Muscle of leg (tissue), 16 donors: Measurements from ENCODE around the gene QSOX1. TPM values are rescaled to one million over a fixed set of nuclear protein-coding genes. Genes with fewer than 3 reads are reported as not detected.

ENCODE experiments used
- DNase-seq: peaks from one replicate; pipeline ENCODE4 v3.0.0; 2013
- H3K27ac ChIP-seq: one replicate; pipeline ENCODE4 v1.5.1; 2013; ENCODE audit warnings: mild to moderate bottlenecking, low read length, control low read depth
- H3K27me3 ChIP-seq: one replicate; pipeline ENCODE4 v1.6.1; 2013; ENCODE audit warnings: low read length; ENCODE audit not compliant: control insufficient read depth, insufficient read depth
- H3K36me3 ChIP-seq: one replicate; pipeline ENCODE4 v1.6.1; 2013; ENCODE audit warnings: low read length; ENCODE audit not compliant: control insufficient read depth, insufficient read depth
- H3K4me1 ChIP-seq: one replicate; pipeline ENCODE4 v1.6.1; 2013; ENCODE audit warnings: low read length; ENCODE audit not compliant: control insufficient read depth, insufficient read depth
- H3K4me3 ChIP-seq: one replicate; pipeline ENCODE4 v1.5.1; 2013; ENCODE audit warnings: low read length, control low read depth
- H3K9me3 ChIP-seq: replicated peaks from 2 replicates; pipeline ENCODE4 v1.6.1; 2013; ENCODE audit warnings: low read depth, low read length; ENCODE audit not compliant: control insufficient read depth
- WGBS: methylation state at CpG from one replicate; pipeline ENCODE4 v1.1.5; 2013; ENCODE audit warnings: missing lambda C conversion rate; ENCODE audit not compliant: insufficient coverage; 5-methylcytosine and 5-hydroxymethylcytosine counted together
- long read RNA-seq, 11 donors: transcript quantifications; one replicate each; lab custom pipeline, GENCODE V29; 2026
- polyA plus RNA-seq, 8 donors: library from polyadenylated mRNA; unstranded; fragments of 120-200 nt; gene quantifications; one replicate each; pipeline versions ENCODE4 v1.2.1 to v1.2.3, GENCODE V29; 2013; ENCODE audit warnings: inconsistent platforms in 1 of 8, low replicate concordance in 1 of 8; ENCODE audit not compliant: insufficient read length in 8 of 8, insufficient read depth in 1 of 8
- total RNA-seq: library from RNA; stranded (reverse); fragments of 120-200 nt; gene quantifications from one replicate; pipeline ENCODE4 v1.2.4, GENCODE V29; 2013

Gene QSOX1, protein sequence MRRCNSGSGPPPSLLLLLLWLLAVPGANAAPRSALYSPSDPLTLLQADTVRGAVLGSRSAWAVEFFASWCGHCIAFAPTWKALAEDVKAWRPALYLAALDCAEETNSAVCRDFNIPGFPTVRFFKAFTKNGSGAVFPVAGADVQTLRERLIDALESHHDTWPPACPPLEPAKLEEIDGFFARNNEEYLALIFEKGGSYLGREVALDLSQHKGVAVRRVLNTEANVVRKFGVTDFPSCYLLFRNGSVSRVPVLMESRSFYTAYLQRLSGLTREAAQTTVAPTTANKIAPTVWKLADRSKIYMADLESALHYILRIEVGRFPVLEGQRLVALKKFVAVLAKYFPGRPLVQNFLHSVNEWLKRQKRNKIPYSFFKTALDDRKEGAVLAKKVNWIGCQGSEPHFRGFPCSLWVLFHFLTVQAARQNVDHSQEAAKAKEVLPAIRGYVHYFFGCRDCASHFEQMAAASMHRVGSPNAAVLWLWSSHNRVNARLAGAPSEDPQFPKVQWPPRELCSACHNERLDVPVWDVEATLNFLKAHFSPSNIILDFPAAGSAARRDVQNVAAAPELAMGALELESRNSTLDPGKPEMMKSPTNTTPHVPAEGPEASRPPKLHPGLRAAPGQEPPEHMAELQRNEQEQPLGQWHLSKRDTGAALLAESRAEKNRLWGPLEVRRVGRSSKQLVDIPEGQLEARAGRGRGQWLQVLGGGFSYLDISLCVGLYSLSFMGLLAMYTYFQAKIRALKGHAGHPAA
- total RNA-seq (16.0 TPM), polyA plus RNA-seq (10 to 100 TPM; 21.2 to 43.5 (median 34.8) TPM)
- long read RNA-seq, donor 1, full-length matches to known transcripts: 4 of 13 reads
- long read RNA-seq, donor 1, partial matches to known transcripts: 9 of 13 reads
- long read RNA-seq, donor 1, other reads (novel, unspliced or antisense): 0 of 13 reads
- long read RNA-seq, donor 2, partial matches to known transcripts: 0 of 1 reads
- long read RNA-seq, donor 2, other reads (novel, unspliced or antisense): 0 of 1 reads
- long read RNA-seq, donor 3, full-length matches to known transcripts: 5 of 5 reads
- long read RNA-seq, donor 3, partial matches to known transcripts: 0 of 5 reads
- long read RNA-seq, donor 3, other reads (novel, unspliced or antisense): 0 of 5 reads
- long read RNA-seq, donor 4, full-length matches to known transcripts: 5 of 5 reads
- long read RNA-seq, donor 4, partial matches to known transcripts: 0 of 5 reads
- long read RNA-seq, donor 4, other reads (novel, unspliced or antisense): 0 of 5 reads
- long read RNA-seq, donor 5, full-length matches to known transcripts: 17 of 17 reads
- long read RNA-seq, donor 5, partial matches to known transcripts: 0 of 17 reads
- long read RNA-seq, donor 5, other reads (novel, unspliced or antisense): 0 of 17 reads
- long read RNA-seq, donor 6, full-length matches to known transcripts: 6 of 6 reads
- long read RNA-seq, donor 6, partial matches to known transcripts: 0 of 6 reads
- long read RNA-seq, donor 6, other reads (novel, unspliced or antisense): 0 of 6 reads
- long read RNA-seq, donor 7, full-length matches to known transcripts: 6 of 6 reads
- long read RNA-seq, donor 7, partial matches to known transcripts: 0 of 6 reads
- long read RNA-seq, donor 7, other reads (novel, unspliced or antisense): 0 of 6 reads
- long read RNA-seq, donor 8, full-length matches to known transcripts: 3 of 16 reads
- long read RNA-seq, donor 8, partial matches to known transcripts: 13 of 16 reads
- long read RNA-seq, donor 8, other reads (novel, unspliced or antisense): 0 of 16 reads
- long read RNA-seq, donor 9, full-length matches to known transcripts: 5 of 5 reads
- long read RNA-seq, donor 9, partial matches to known transcripts: 0 of 5 reads
- long read RNA-seq, donor 9, other reads (novel, unspliced or antisense): 0 of 5 reads
- long read RNA-seq, donor 10, full-length matches to known transcripts: 2 of 2 reads
- long read RNA-seq, donor 10, partial matches to known transcripts: 0 of 2 reads
- long read RNA-seq, donor 10, other reads (novel, unspliced or antisense): 0 of 2 reads
- long read RNA-seq, donor 11, full-length matches to known transcripts: 6 of 6 reads
- long read RNA-seq, donor 11, partial matches to known transcripts: 0 of 6 reads
- long read RNA-seq, donor 11, other reads (novel, unspliced or antisense): 0 of 6 reads

DNA sequence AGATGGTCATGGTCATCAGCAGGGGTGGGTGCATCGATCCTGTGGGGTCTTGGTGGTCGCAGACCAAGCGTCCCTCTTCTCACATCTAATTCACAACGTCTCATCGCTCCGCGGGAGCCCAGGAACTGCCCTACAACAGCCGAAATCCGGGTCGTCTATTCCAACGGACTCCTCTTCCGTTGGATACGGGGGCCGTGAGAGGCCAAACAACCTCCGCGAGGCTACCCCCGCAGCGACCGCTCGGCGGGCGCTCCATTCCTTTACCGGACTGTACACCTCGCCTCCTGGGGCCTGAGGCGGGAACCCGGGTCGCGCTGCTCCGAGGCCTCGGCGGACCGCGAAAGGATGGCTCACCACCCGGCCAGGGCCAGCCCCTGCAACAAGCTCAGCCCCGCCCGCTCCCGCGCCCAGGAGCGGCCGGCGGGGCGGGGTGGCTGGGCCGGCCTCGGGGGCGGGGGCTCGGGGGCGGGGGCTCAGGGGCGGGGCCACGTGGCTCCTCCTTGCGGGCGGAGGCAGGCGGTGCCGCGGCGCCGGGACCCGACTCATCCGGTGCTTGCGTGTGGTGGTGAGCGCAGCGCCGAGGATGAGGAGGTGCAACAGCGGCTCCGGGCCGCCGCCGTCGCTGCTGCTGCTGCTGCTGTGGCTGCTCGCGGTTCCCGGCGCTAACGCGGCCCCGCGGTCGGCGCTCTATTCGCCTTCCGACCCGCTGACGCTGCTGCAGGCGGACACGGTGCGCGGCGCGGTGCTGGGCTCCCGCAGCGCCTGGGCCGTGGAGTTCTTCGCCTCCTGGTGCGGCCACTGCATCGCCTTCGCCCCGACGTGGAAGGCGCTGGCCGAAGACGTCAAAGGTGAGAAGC is at the start of gene QSOX1:
TSS of gene QSOX1 (plus strand) at position 545 of the 857 bp plus-strand sequence. CDS start at position 584, 39 bp downstream.
- Histone ChIP-seq H3K36me3 (no peaks in the 10 kb centered on the region), H3K4me3 (peak within 1 kb of the TSS; percentile 86), H3K4me1 (peaks cover 11% of the 10 kb centered on the region), H3K9me3 (no peaks in the 10 kb centered on the region), H3K27ac (peak within 1 kb of the TSS; percentile 88), H3K27me3 (no peaks in the 10 kb centered on the region)
- DNase-seq: peak; percentile 97
- under 1% methylated on average over 82 of the region's 100 CpGs for WGBS

DNA sequence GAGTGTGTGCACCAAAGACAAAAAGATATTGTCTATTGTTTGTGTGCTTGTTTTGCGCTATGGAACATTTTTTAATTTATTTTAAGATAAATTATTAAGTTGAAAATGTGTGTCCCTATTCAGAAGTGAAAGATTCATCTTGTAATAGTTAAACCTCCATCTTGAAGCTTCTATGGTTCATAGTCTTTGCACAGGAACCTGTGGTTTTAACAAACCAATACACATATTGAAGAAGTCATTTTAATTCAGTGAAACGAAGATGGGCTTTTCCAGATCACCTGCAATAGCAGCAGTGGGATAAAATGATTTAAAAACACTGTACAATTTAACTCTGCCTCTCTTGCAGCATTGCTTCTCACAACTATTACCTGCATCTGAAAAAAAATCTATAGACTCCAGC is 42.6 kb upstream of the QSOX1 start:
- peaks cover 27% of the 10 kb centered on the region for H3K36me3 ChIP-seq
- no peaks in the 10 kb centered on the region for H3K4me1 ChIP-seq
- no peak overlapping the region for H3K4me3 ChIP-seq
- H3K27ac ChIP-seq: no peak overlapping the region
- H3K9me3 ChIP-seq: no peaks in the 10 kb centered on the region
- H3K27me3 ChIP-seq: no peaks in the 10 kb centered on the region
- WGBS: no CpG with 5 or more reads among the region's 2 CpGs
- DNase-seq: no peak

DNA sequence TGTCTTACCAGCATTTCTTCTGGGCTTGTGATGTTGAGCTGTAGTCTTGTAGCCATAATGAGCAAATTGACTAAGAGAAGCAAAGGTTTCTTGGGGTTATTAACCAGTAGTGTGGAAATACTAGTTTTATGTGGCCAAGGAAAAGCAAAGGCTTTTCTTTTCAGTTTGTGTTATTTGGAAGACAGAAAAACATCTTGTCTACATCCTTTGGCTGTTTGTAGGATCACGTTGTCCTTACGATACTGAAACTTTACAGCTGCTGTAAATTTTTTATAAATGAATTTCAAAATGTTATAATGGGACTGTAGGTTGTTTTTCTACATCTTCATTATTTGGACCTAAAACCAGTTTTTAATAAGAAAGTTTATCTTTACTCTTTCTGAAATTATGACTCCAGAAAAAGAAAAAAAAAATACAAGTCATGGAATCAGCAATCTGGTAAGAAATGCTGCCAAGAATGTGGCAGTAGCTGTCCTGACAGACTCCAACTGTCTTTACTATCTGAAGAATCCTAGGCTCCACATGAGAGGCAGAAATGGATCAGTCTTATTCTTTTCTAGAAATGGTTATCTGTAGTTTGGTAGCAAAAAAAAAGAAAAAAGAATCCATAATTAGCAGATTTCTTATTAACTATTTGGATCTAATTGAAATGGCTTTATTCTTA is 41.6 kb upstream of the QSOX1 start:
- H3K9me3 ChIP-seq: no peaks in the 10 kb centered on the region
- H3K4me1 ChIP-seq: no peaks in the 10 kb centered on the region
- no peaks in the 10 kb centered on the region for H3K27me3 ChIP-seq
- DNase-seq: no peak
- no peak overlapping the region for H3K4me3 ChIP-seq
- H3K27ac ChIP-seq: no peak overlapping the region
- H3K36me3 ChIP-seq: peaks cover 20% of the 10 kb centered on the region
- WGBS: no CpG with 5 or more reads among the region's 2 CpGs

DNA sequence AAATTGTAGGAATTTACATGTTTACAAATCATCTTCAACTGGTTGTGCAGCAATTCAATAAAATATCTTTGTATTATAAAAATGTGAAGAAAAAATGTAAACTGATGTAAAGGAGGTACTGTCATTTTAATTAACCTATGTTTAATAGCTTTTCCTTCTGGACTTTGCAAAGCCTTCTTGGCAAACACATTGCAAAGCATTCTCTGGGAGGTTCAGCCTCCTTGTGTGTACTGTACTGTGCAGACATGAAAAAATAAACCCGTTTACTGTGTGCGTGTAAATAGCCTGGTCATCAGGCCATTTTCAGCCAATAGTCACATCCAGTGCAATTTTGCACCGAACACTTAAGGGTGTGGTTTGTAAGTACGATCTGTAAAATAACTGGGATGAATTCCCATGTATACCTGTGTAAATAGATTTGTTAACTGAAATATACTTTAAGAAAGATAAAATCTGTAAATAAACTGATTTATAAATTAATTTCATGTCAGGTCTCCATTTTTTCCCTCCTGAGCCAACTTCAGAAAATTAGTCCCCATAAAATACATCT is 40.2 kb upstream of the QSOX1 start:
- Histone ChIP-seq H3K9me3 (no peaks in the 10 kb centered on the region), H3K27ac (no peak overlapping the region), H3K4me1 (no peaks in the 10 kb centered on the region), H3K27me3 (no peaks in the 10 kb centered on the region), H3K4me3 (no peak overlapping the region), H3K36me3 (peaks cover 19% of the 10 kb centered on the region)
- peak; percentile 35 for DNase-seq
- WGBS: no CpG with 5 or more reads among the region's 4 CpGs

DNA sequence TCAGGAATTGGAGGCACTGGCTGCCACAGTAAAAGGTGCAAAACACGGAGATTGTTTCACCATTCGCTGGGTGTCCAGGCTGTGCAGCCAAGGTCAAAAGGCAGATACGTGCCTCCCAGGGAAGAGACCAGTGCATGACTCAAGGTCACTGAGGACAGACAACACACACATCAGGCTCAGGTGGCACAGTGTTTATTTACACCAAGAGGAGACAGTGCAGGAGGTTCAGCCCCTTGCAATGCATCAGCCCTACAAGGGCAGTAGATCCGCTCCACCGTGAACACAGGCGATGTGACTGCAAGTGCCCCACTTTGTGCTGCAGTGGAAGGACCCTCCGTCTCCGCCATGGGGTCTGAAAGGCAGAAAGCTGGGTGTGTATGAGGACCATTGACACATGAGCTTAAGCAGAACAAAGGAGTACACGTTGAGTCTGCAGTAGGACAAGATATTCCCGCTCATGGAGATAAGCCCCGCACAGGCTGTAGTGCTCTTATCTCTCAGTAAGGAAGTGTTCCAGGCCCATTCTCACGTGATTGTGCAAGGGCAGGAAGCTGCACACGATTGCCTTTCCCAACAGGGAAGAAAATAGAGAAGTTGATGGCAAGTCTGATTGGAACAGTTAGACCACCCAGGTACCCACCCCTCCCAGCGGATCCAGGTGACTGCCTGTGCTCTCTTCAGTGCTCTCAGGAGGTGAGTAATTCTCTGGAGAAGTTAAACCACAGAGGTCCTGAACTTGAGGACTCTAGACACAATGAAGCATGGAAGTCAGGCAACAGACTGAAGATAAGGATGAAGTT is 37.5 kb upstream of the QSOX1 start:
- no peak overlapping the region for H3K4me3 ChIP-seq
- H3K36me3 ChIP-seq: peaks cover 5% of the 10 kb centered on the region
- no peaks in the 10 kb centered on the region for H3K27me3 ChIP-seq
- DNase-seq: no peak
- H3K27ac ChIP-seq: no peak overlapping the region
- whole genome bisulfite sequencing: 92% methylated on average over 12 of the region's 14 CpGs
- H3K4me1 ChIP-seq: no peaks in the 10 kb centered on the region
- H3K9me3 ChIP-seq: no peaks in the 10 kb centered on the region

DNA sequence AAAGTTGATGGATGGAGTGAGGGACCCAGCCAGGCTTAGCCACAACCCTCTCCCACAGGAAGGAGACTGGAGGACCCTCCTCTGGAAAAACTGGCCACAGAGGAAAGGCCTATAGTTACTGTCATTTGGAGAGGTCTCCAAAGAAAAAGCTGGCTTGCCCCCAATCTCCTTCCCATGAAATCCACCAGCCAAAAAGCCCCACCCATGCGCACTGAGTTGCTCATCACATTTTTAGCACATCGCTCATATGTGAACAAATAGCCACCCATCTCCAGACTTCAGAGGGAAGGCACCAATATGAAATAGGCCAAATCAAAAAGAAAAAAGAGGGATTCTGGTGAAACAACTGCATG is 36.9 kb upstream of the QSOX1 start:
- Histone ChIP-seq H3K27ac (no peak overlapping the region), H3K4me3 (no peak overlapping the region), H3K27me3 (no peaks in the 10 kb centered on the region), H3K4me1 (no peaks in the 10 kb centered on the region), H3K9me3 (no peaks in the 10 kb centered on the region), H3K36me3 (no peaks in the 10 kb centered on the region)
- WGBS: no CpG with 5 or more reads among the region's 2 CpGs
- DNase-seq: no peak

DNA sequence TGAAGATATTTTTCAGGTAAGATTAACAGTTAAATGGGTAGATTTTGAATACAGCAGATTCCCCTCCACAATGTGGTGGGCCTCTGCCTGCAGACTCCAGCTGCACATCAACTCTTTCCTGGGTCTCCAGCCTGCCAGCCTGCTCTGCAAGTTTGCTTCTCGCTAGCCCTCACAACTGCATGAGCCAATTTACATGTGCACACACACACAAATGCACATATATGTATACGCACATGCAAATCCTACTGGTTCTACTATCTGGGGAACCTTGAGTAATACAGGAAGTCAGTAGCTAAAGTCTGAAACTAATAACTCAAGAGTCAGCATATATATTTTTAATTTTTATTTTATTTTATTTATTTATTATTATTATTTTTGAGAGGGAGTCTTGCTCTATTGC is 34.8 kb upstream of the QSOX1 start:
- no peak for DNase-seq
- H3K9me3 ChIP-seq: no peaks in the 10 kb centered on the region
- no peak overlapping the region for H3K27ac ChIP-seq
- no peaks in the 10 kb centered on the region for H3K36me3 ChIP-seq
- no CpG with 5 or more reads among the region's 2 CpGs for WGBS
- H3K4me3 ChIP-seq: no peak overlapping the region
- no peaks in the 10 kb centered on the region for H3K4me1 ChIP-seq
- no peaks in the 10 kb centered on the region for H3K27me3 ChIP-seq
